ENCODE results near the gene KDM1A.

KDM1A gene

GRCh38 chr1:23019863-23020625 is 776 bp downstream of the KDM1A start:
- ChIA-PET POLR2A (no interaction called here), CTCF (interaction anchor here (1.1 to 1.7 kb wide), 2 partner anchors 23 to 164 kb away, joined by 3 to 8 read pairs; no protein-coding TSS in a partner anchor)
- TF ChIP-seq CTCF (IDR thresholded peaks at IDR 0.05; ENCODE audit: control extremely low read depth, extremely low read depth, low read depth, missing control alignments): no peak
- DNase-seq (ENCODE audit: extremely low spot score): peak; percentile 35

GRCh38 chr1:23020706-23021405 is 1.6 kb downstream of the KDM1A start:
- TF ChIP-seq CTCF (IDR thresholded peaks at IDR 0.05; ENCODE audit: control extremely low read depth, extremely low read depth, low read depth, missing control alignments): no peak
- POLR2A ChIA-PET: no interaction called here
- DNase-seq (ENCODE audit: extremely low spot score): no peak
- CTCF ChIA-PET: interaction anchor here (0.8 to 1.7 kb wide), 3 partner anchors 23 to 164 kb away, joined by 3 to 8 read pairs (median 3); no protein-coding TSS in a partner anchor

- no peak for TF ChIP-seq CTCF (IDR thresholded peaks at IDR 0.05; ENCODE audit: control extremely low read depth, extremely low read depth, low read depth, missing control alignments)
- CTCF ChIA-PET: no interaction called here
- no peak for DNase-seq (ENCODE audit: extremely low spot score)
- POLR2A ChIA-PET: no interaction called here
These were observed 2.6 kb downstream of the KDM1A start for GRCh38 chr1:23021834-23022233.

- TF ChIP-seq CTCF (IDR thresholded peaks at IDR 0.05; ENCODE audit: control extremely low read depth, extremely low read depth, low read depth, missing control alignments): no peak
- POLR2A ChIA-PET: no interaction called here
- CTCF ChIA-PET: interaction anchor here (0.7 to 1.6 kb wide), 5 partner anchors 10 to 161 kb away, joined by 3 to 5 read pairs (median 3); no protein-coding TSS in a partner anchor
- DNase-seq (ENCODE audit: extremely low spot score): no peak
These were observed 4.0 kb downstream of the KDM1A start for GRCh38 chr1:23023174-23023845.

GRCh38 chr1:23026568-23026967 is 7.3 kb downstream of the KDM1A start:
- DNase-seq (ENCODE audit: extremely low spot score): no peak
- TF ChIP-seq CTCF (IDR thresholded peaks at IDR 0.05; ENCODE audit: control extremely low read depth, extremely low read depth, low read depth, missing control alignments): no peak
- ChIA-PET POLR2A (no interaction called here), CTCF (no interaction called here)

- ChIA-PET POLR2A (interaction anchor here (0.6 kb wide), 1 partner anchor 1296 kb away, joined by 4 read pairs; no protein-coding TSS in a partner anchor), CTCF (no interaction called here)
- DNase-seq (ENCODE audit: extremely low spot score): no peak
- no peak for TF ChIP-seq CTCF (IDR thresholded peaks at IDR 0.05; ENCODE audit: control extremely low read depth, extremely low read depth, low read depth, missing control alignments)
These were observed 8.2 kb downstream of the KDM1A start for GRCh38 chr1:23027352-23027907.
